Activated CD4-positive, alpha-beta T cell treated with anti-CD3 and anti-CD28 coated beads, Interleukin-2, Interleukin-4, amounts not matched to agents 100 ng/mL and 50 ng/mL, durations not matched to agents 16 hours and 8 hours (primary cell): Measurements from ENCODE around the gene TRAPPC3L.

Experiments
- DNase-seq: peaks from one replicate; pipeline ENCODE4 v3.0.0-alpha.2; 2020; ENCODE audit warnings: low spot score

The TRAPPC3L gene

GRCh38 chr6:116545651-116546050 lies at the start of gene TRAPPC3L:
Gene TRAPPC3L, minus strand, starts transcription at chr6:116545684. Its CDS starts 170 bp downstream, at chr6:116545514.
- no peak for DNase-seq

DNA sequence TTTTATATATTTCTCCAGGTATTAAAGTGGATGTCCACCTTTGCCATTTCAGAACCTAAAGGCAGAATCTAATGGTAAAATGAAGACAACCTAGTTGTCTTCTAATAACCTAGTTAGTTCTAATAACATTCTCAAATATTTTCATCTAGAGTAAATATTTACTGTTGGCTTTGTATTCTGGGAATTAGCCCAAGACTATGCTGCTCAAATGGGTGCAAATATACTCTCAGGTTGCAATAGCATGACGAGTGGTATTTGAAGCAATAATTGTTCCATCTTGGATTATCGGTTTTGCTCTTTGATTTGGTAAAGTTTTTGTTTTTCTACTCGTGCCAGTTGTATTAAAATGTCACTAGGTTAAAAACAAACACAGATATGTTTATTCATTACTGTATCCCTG lies 49.8 kb upstream of the TRAPPC3L start:
- no peak for DNase-seq

DNA sequence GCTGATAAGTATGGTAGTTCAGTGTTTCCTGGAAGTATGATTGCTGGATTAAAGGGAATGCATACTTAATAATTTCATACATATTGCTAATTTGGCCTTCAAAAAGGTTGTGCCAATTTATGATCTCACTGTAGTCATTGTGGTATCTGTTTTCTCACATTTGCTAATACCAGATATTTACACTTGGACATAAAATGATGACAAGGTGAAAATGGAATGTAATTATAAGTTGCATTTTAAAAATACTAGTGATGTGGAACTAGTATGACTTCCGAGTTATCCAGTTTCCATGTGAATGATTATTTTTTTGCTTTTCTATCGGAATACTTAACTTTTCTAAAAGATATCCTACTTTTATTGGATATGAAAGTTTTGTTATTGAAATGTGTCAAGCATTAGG lies 41.3 kb upstream of the TRAPPC3L start:
- DNase-seq = no peak

- no peak for DNase-seq
Observed at GRCh38 chr6:116586276-116586675, 40.8 kb upstream of the TRAPPC3L start.

DNA sequence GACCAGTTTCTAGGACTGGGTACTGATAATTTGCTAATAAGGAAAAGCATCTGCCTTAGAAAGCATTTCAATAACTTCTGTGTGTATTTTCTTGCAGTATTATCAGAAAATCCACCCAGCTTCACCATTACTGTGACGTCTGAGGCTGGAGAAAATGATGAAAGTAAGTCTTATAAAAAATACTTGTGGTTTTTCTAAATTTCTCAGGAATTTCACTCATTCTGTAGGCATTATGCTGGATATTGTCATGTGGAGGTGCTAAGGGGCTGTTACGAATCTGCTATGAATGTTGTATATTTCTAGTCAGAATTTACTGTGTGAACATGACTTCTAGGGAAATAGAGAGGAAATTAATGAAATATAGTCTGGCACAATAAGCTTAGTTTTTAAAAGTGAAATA lies 34.7 kb upstream of the TRAPPC3L start:
- DNase-seq = no peak

- no peak for DNase-seq
Observed at GRCh38 chr6:116579143-116579542, 33.7 kb upstream of the TRAPPC3L start.

DNA sequence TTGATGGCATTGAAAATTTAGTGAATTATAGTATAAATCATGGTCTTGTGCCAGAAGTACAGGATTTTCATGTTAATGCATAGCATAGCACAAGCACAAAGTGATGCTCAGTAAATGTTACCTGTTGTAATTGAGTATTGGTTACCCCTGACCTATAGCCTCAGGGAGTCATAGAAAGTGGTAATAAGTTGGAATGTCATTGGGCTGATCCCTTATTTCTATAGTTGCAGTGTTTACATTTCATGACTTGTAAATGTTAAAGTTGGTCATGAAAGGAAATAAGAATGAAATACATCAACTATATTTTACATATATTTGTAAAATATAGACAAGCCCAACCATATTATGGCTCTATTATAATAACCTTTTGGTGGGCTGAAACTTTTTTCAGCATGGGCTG lies 32.9 kb upstream of the TRAPPC3L start:
- DNase-seq = no peak

- DNase-seq = no peak
Observed at GRCh38 chr6:116577486-116577885, 32.0 kb upstream of the TRAPPC3L start.

DNA sequence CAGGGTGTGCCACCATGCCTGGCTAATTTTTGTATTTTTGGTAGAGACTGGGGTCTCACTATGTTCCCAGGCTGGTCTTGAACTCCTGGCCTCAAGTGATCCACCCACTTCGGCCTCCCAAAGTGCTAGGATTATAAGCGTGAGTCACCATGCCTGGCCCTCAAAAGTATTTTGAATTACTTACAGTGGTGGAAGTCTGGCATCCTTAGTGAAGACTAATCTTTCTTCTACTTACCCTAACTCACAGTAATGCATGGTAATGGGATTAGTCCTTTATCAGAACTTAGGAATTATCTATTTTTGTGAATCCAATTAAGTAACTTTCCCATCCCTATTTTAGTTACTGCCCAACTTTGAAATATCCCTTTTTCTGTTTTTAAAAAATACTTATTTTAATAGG lies 29.7 kb upstream of the TRAPPC3L start:
- DNase-seq = no peak

DNA sequence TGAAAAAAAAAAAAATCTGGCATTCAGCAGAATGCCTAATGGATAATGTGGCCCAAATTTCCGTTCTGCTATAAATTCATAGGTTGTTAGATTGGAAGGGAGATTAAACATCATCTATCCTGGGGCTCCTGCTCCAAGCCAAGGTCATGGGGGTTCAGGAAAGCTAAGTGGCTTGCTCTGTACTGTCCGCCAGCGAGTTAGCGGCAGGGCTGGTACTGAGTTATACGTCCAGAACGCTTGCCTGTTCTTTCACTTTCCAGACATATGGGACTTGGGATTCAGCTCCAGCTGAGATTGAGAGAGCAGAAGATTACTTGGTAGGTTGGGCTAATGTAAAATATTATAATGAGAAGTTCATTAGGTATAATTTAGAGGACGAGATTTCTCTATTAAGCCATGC lies 26.7 kb upstream of the TRAPPC3L start:
- peak; percentile 19 for DNase-seq

DNA sequence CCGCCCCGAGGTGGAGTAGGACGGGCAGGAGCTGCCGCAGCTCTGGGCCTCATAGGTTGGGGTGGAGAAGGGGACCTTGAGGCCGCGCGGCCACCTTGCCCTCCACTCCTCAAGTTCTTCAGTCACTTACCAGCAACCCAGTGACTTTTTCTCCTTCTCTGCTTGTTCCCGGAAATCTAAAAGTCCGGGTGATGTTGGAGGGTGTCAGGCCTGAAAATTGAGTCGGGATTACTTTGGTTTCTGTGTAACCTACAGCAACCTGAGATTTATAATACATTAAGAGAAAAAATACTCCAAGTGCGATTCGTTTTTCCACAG lies 26.2 kb upstream of the TRAPPC3L start:
- DNase-seq = no peak

- DNase-seq = peak; percentile 99
Observed at GRCh38 chr6:116570856-116571682, 25.6 kb upstream of the TRAPPC3L start, which contains the start of gene RWDD1. Gene RWDD1, plus strand, starts transcription at chr6:116571504. Its CDS starts 79 bp downstream, at chr6:116571583.

DNA sequence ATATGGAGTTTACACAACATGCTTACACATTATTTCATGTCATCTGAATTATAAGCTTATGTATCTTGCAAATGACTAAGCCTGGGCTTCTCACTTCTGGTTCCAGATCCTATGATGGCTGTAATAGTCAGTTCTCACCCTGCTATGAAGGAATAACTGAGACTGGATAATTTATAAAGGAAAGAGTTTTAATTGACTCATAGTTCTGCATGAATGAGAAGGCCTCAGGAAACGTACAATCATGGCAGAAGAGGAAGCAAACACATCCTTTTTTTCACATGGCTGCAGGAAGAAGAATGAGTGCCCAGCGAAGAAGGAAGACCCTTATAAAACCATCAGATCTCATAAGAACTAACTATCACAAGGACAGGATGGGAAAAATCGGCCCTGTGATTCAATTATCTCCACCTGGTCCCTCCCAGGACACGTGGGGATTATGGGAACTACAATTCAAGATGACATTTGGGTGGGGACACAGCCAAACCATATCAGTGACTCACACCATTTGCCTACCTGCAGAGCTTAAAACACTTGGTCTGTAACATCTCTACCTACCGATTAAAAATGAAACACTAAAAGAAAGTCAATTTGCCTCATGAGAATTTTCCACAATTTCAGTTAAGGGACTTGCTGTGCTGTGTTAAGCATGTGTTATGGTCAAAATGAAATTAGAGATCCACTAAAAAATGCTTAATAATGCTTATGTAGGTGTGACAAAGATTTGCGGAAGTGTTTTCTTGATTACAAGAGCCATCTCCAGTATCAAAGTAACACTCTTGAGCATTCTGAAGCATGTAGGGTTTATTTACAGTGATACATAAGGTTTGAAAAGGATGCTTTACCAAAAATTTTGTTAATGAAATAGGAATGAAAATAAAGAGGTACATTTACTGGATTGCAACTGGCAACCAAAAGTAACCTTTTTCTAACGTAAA lies 23.6 kb upstream of the TRAPPC3L start:
- DNase-seq = no peak

DNA sequence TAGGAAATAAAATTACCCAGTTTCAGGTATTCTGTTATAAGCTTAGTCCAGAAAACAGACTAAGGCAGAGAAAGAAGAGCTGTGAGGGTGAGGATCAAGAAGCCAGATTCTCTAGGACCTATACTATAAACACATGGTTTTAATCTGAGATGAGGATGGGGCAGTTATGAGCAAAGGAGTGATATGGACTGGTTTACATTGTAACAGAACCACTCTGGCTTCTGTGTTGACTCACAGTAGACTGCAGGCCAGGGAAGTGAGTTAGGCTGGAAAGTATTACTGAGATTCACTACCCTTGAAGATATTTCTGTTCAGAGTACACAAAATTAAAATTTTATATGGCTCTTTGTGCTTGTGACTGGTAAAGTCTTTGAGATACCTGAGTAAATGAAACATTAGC lies 22.6 kb upstream of the TRAPPC3L start:
- DNase-seq = no peak

DNA sequence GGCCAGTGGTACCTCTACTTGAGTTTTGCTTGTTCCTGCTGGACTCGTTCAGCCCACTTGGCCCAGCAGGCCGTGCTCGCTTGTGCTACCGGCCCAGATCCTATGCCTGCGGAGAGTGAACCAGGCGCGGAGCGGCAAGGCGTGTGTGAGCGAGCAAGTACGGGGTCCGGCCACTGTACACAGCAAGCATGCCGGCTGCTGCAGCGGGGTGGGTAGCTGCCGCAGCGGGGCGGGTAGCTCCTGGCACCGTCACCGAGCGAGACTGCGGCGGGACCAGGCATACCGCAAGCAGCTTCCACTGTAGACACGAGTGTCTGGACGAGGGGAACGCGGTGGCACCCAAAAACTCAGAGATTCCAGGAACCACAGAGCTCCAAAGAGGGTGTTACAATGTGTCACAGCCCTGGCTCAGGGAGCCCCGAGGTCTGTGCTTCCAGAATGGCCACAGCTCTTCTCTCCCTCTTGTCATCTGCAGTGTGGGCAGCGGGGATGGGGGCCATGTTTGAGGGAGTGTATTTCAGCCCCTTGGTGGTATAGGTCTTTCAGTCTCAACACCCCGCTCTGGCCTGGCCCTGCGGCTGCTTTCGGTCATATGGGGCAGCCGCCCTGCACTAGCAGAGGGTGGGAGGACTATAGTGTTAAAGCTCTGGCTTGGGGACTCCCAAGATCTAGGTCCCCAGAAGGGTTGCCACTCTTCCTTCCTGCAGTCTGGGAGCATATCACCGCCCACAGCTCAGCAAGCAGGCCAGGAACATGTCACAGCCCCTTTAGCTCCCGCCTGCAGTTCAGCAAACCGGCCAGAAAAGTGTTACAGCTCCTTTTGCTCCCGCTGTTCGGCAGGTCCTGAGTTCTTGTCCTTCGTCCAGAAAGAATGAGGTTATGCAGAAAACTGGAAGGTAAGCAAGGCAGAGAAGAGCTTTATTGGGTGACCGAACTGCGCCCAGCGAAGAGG lies 19.7 kb upstream of the TRAPPC3L start:
- DNase-seq = no peak

GRCh38 chr6:116564311-116564710 lies 18.8 kb upstream of the TRAPPC3L start:
- no peak for DNase-seq

DNA sequence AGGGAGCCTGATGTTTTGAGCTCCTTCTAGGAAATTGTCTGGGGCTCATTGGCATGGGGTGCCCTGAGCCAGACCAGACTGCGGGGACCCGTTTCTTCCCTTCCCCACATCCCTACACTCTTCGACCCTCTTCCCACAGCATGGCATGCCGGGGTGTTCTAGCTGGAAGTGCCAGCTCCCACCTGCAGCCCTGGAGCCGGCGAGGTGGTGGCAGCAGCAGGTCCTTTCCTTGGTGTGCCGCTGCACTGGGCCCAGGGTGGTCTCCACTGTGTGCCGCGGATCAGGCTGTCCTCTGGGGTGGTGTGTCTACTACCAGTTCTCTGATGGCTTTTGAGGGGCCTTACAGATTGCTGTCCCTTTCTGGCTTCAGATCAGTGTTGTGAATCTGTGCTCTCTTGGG lies 18.3 kb upstream of the TRAPPC3L start:
- no peak for DNase-seq

- DNase-seq = no peak
Observed at GRCh38 chr6:116562614-116563013, 17.1 kb upstream of the TRAPPC3L start.

DNA sequence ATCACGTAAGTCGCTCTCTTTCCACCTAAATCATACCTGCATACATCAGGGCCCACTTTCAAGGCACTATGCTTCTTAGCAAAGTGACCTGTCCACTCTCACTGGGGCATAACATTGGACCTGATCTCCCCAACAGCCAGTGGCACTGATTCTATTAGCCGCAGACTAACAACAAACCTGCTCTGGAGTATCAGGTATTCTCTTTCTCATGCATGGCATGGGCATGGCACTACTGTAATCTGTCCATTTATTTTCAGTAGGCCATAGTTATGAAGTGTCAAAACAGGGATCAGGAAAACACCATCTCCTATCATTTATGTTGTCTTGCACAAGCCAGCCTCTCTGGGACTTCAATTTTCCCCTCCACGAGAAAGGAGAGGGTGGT lies 16.5 kb upstream of the TRAPPC3L start:
- DNase-seq = no peak

GRCh38 chr6:116561377-116562018 lies 16.0 kb upstream of the TRAPPC3L start:
- DNase-seq = peak; percentile 70

GRCh38 chr6:116560130-116560529 lies 14.6 kb upstream of the TRAPPC3L start:
- no peak for DNase-seq
